Left ventricle myocardium inferior (tissue), 1 donor: ENCODE data around the gene PCDHGB4. TPM values are rescaled to one million over a fixed set of nuclear protein-coding genes. Genes with fewer than 3 reads are reported as not detected.

ENCODE experiments used
- DNase-seq: peaks from one replicate; pipeline ENCODE4 v3.0.0-alpha.2; 2020
- H3K27ac ChIP-seq: fragments of 200-600 bp; replicated peaks from 2 replicates; pipeline ENCODE4 v1.8.0; 2021
- H3K27me3 ChIP-seq: fragments of 200-600 bp; 2 replicates; pipeline ENCODE4 v1.8.0; 2021; ENCODE audit warnings: low read depth
- H3K36me3 ChIP-seq: fragments of 200-600 bp; 2 replicates; pipeline ENCODE4 v1.8.0; 2021
- H3K4me1 ChIP-seq: fragments of 200-600 bp; 2 replicates; pipeline ENCODE4 v1.8.0; 2021
- H3K4me3 ChIP-seq: fragments of 200-600 bp; 2 replicates; pipeline ENCODE4 v1.8.0; 2021; ENCODE audit warnings: mild to moderate bottlenecking, moderate library complexity
- H3K9me3 ChIP-seq: fragments of 200-600 bp; replicated peaks from 2 replicates; pipeline ENCODE4 v1.8.0; 2021
- intact Hi-C: fragments of 100-400 bp; cut with micrococcal nuclease; formaldehyde crosslinking; loops from one replicate; pipeline ENCODE4 v1.11.0; 2022
- total RNA-seq: library from RNA; stranded (reverse); fragmentation: NEBNext Ultra II Directional; extraction: Animal tissue kit (Norgen Biotek cat#: 25700); gene quantifications from one replicate; pipeline ENCODE4 v1.2.1, GENCODE V29; 2021
- TF ChIP-seq, protein P1 (sequence below): fragments of 200-600 bp; IDR thresholded peaks from 2 replicates; pipeline ENCODE4 v1.8.0; 2021; ENCODE audit warnings: antibody characterized with exemption, mild to moderate bottlenecking, borderline replicate concordance
- donor health status: DM: no; HTN: yes; CAD: no; lungs with severe emphysema.

Gene PCDHGB4
- total RNA-seq, 1 donor from 2014 or later, result 4.2 TPM

DNA sequence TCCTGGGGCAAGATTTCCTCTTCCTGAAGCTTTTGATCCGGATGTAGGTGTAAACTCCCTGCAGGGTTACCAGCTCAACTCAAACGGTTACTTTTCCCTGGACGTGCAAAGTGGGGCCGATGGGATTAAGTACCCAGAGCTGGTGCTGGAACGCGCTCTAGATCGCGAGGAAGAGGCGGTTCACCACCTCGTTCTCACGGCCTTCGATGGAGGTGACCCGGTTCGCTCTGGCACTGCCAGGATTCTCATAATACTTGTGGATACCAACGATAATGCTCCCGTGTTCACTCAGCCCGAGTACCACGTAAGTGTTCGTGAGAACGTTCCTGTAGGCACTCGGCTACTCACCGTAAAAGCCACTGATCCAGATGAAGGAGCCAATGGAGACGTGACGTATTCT is 31.9 kb upstream of the PCDHGB4 start:
- Histone ChIP-seq H3K4me1 (peaks cover 58% of the 10 kb centered on the region), H3K36me3 (peaks cover 21% of the 10 kb centered on the region), H3K27me3 (no peaks in the 10 kb centered on the region), H3K9me3 (peaks cover 98% of the 10 kb centered on the region), H3K4me3 (peak overlapping the region; percentile 54), H3K27ac (no peak overlapping the region)
- TF ChIP-seq, protein P1, sequence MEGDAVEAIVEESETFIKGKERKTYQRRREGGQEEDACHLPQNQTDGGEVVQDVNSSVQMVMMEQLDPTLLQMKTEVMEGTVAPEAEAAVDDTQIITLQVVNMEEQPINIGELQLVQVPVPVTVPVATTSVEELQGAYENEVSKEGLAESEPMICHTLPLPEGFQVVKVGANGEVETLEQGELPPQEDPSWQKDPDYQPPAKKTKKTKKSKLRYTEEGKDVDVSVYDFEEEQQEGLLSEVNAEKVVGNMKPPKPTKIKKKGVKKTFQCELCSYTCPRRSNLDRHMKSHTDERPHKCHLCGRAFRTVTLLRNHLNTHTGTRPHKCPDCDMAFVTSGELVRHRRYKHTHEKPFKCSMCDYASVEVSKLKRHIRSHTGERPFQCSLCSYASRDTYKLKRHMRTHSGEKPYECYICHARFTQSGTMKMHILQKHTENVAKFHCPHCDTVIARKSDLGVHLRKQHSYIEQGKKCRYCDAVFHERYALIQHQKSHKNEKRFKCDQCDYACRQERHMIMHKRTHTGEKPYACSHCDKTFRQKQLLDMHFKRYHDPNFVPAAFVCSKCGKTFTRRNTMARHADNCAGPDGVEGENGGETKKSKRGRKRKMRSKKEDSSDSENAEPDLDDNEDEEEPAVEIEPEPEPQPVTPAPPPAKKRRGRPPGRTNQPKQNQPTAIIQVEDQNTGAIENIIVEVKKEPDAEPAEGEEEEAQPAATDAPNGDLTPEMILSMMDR, result no peak
- no peak for DNase-seq
- intact Hi-C loops, result no loop called here

DNA sequence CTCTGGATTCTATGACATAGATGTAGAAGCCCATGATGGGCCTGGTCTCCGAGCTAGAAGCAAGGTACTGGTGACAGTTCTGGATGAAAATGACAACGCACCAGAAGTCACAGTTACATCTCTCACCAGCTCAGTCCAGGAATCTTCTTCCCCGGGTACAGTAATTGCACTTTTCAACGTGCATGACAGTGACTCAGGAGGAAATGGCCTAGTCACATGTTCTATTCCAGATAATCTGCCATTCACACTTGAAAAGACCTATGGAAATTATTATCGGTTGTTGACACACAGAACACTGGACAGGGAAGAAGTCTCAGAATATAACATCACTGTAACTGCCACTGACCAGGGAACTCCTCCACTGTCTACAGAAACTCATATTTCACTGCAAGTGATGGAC is 31.4 kb upstream of the PCDHGB4 start:
- peaks cover 98% of the 10 kb centered on the region for H3K9me3 ChIP-seq
- TF ChIP-seq, protein P1, result no peak
- peaks cover 21% of the 10 kb centered on the region for H3K36me3 ChIP-seq
- no peak overlapping the region for H3K27ac ChIP-seq
- intact Hi-C loops, result no loop called here
- H3K27me3 ChIP-seq, result no peaks in the 10 kb centered on the region
- peaks cover 53% of the 10 kb centered on the region for H3K4me1 ChIP-seq
- no peak overlapping the region for H3K4me3 ChIP-seq
- DNase-seq, result no peak

DNA sequence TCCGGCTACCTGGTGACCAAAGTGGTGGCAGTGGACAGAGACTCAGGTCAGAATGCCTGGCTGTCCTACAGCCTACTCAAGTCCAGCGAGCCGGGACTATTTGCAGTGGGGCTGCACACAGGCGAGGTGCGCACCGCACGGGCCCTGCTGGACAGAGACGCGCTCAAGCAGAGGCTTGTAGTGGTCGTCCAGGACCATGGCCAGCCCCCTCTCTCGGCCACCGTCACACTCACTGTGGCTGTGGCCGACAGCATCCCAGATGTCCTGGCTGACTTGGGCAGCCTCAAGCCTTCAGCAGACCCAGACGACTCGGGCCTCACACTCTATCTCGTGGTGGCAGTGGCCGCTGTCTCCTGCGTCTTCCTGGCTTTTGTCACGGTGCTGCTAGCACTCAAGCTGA is 30.5 kb upstream of the PCDHGB4 start:
- TF ChIP-seq, protein P1, result no peak
- H3K4me1 ChIP-seq, result peaks cover 57% of the 10 kb centered on the region
- peak overlapping the region; percentile 7 for H3K4me3 ChIP-seq
- H3K27ac ChIP-seq, result no peak overlapping the region
- intact Hi-C loops, result no loop called here
- no peaks in the 10 kb centered on the region for H3K27me3 ChIP-seq
- DNase-seq, result no peak
- H3K9me3 ChIP-seq, result peaks cover 99% of the 10 kb centered on the region
- H3K36me3 ChIP-seq, result peaks cover 18% of the 10 kb centered on the region

DNA sequence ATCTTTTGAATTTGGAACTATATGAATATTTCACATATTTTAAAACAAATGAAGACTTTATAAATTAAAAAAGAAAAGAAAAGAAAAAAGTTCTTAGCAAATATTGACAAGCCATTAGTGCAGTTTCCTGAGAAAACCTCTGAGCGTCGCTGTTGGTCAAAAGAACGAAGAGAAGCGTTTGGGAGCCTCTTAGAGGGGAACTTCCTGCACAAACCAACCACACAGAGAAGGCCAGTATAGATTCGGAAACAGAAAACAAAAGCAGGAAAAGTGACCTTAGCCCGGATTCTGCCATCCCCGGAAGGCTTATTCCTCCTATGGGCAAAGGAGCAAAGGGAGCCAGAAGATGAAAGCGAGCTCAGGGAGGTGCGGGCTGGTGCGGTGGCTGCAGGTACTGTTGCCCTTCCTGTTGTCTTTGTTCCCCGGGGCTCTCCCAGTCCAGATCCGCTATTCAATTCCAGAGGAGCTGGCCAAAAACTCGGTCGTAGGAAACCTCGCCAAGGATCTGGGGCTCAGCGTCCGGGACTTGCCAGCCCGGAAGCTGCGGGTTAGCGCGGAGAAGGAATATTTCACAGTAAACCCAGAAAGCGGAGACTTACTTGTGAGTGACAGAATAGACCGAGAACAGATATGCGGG is 27.6 kb upstream of the PCDHGB4 start, which contains the start of gene PCDHGB2:
TSS of gene PCDHGB2 (plus strand) at position 205 of the 637 bp plus-strand sequence. CDS start at position 347, 142 bp downstream.
- Histone ChIP-seq H3K9me3 (peaks cover 99% of the 10 kb centered on the region), H3K4me1 (peaks cover 52% of the 10 kb centered on the region), H3K4me3 (peak within 1 kb of the TSS; percentile 53), H3K36me3 (peaks cover 31% of the 10 kb centered on the region), H3K27ac (peak within 1 kb of the TSS; percentile 59), H3K27me3 (no peaks in the 10 kb centered on the region)
- DNase-seq, result no peak
- intact Hi-C loops, result no loop called here
- TF ChIP-seq, protein P1, result peak; percentile 64

DNA sequence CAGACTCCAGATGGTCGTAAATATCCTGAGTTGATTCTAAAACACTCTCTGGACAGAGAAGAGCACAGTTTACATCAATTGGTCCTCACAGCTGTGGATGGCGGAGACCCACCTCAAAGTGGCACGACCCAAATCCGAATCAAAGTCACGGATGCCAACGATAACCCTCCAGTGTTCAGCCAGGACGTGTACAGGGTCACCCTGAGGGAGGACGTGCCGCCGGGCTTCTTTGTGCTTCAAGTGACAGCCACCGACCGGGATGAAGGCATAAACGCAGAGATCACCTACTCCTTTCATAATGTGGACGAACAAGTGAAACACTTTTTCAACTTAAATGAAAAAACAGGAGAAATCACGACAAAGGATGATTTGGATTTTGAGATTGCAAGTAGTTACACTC is 26.8 kb upstream of the PCDHGB4 start:
- H3K27ac ChIP-seq, result peak overlapping the region; percentile 59
- peaks cover 99% of the 10 kb centered on the region for H3K9me3 ChIP-seq
- peaks cover 31% of the 10 kb centered on the region for H3K36me3 ChIP-seq
- H3K27me3 ChIP-seq, result no peaks in the 10 kb centered on the region
- intact Hi-C loops, result no loop called here
- peak overlapping the region; percentile 53 for H3K4me3 ChIP-seq
- peaks cover 47% of the 10 kb centered on the region for H3K4me1 ChIP-seq
- DNase-seq, result no peak
- TF ChIP-seq, protein P1, result no peak
